22Rv1 (cell line): ENCODE data around the gene PAX4.

Experiments
- ZFX ChIP-seq: fragments of 450-650 bp; IDR thresholded peaks from 2 replicates; pipeline ENCODE4 v1.6.1; 2017; ENCODE audit warnings: antibody characterized with exemption, borderline replicate concordance
- TF ChIP-seq, protein P1 (sequence below): fragments of 450-650 bp; IDR thresholded peaks from 2 replicates; pipeline ENCODE4 v1.5.1; 2017; ENCODE audit warnings: mild to moderate bottlenecking

DNA sequence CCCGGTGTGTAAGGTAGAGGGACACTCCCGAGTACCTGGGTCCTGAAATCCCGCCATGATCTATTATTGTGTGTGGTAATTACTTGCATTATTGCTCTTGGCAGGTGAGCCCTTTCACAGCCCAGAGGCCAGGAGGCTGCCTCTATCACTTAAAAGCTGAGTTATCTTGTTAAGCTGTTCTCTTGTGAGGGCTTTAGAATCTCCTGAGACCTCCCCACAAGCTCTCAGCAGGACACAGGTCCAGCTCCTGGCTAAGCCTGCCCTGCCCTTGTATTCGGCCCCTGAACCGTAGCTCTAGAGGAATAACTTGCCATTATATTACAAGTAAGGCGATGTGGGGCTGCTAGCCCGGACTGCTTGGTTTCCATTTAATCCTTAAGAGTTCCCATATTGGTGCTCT is 48.0 kb upstream of the PAX4 start:
- TF ChIP-seq, protein P1, sequence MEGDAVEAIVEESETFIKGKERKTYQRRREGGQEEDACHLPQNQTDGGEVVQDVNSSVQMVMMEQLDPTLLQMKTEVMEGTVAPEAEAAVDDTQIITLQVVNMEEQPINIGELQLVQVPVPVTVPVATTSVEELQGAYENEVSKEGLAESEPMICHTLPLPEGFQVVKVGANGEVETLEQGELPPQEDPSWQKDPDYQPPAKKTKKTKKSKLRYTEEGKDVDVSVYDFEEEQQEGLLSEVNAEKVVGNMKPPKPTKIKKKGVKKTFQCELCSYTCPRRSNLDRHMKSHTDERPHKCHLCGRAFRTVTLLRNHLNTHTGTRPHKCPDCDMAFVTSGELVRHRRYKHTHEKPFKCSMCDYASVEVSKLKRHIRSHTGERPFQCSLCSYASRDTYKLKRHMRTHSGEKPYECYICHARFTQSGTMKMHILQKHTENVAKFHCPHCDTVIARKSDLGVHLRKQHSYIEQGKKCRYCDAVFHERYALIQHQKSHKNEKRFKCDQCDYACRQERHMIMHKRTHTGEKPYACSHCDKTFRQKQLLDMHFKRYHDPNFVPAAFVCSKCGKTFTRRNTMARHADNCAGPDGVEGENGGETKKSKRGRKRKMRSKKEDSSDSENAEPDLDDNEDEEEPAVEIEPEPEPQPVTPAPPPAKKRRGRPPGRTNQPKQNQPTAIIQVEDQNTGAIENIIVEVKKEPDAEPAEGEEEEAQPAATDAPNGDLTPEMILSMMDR, result no peak
- no peak for TF ChIP-seq ZFX
